ENCODE measurements around the gene FITM1.
"Not testable (repeated sequence)": the region's sequence is repeated elsewhere in the genome, so short reads cannot be mapped to it uniquely, and the experiment has no call there.

Gene FITM1

GRCh38 chr14:24098927-24099813 lies 31.3 kb upstream of the FITM1 start:
- DNase-seq, result no peak

GRCh38 chr14:24100197-24100981 lies 30.1 kb upstream of the FITM1 start:
- DNase-seq, result no peak

- no peak for DNase-seq
These were observed 29.4 kb upstream of the FITM1 start for GRCh38 chr14:24100982-24101494.

- DNase-seq, result no peak
These were observed 28.0 kb upstream of the FITM1 start for GRCh38 chr14:24102357-24103048.

GRCh38 chr14:24103451-24103850 lies 27.0 kb upstream of the FITM1 start:
- DNase-seq, result no peak

- DNase-seq, result not testable (repeated sequence)
These were observed 24.7 kb upstream of the FITM1 start for GRCh38 chr14:24105609-24106239.

GRCh38 chr14:24106672-24107271 lies 23.7 kb upstream of the FITM1 start:
- DNase-seq, result no peak

- DNase-seq, result no peak
These were observed 22.1 kb upstream of the FITM1 start for GRCh38 chr14:24108336-24108874.

- no peak for DNase-seq
These were observed 20.4 kb upstream of the FITM1 start for GRCh38 chr14:24110060-24110459.

- no peak for DNase-seq
These were observed 19.9 kb upstream of the FITM1 start for GRCh38 chr14:24110523-24110922.

GRCh38 chr14:24113379-24113800 lies 17.1 kb upstream of the FITM1 start:
- no peak for DNase-seq

GRCh38 chr14:24113801-24114531 lies 16.5 kb upstream of the FITM1 start:
- peak; percentile 83 to 88 for DNase-seq

- peak; percentile 100 for DNase-seq
These were observed 15.7 kb upstream of the FITM1 start, which contains the start of the genes DCAF11 and NRL for GRCh38 chr14:24114532-24115421. Gene DCAF11 (plus strand): TSS chr14:24114777. CDS start chr14:24115595, 818 bp downstream. Gene NRL (minus strand): TSS chr14:24114949. CDS start chr14:24082848, 32,101 bp downstream.

- DNase-seq, result no peak
These were observed 14.9 kb upstream of the FITM1 start for GRCh38 chr14:24115422-24116127.

GRCh38 chr14:24116128-24116814 lies 14.2 kb upstream of the FITM1 start:
- no peak for DNase-seq

- DNase-seq, result no peak
These were observed 13.3 kb upstream of the FITM1 start for GRCh38 chr14:24117179-24117578.

GRCh38 chr14:24119691-24120090 lies 10.8 kb upstream of the FITM1 start:
- DNase-seq, result no peak

GRCh38 chr14:24121210-24121609 lies 9.2 kb upstream of the FITM1 start:
- DNase-seq, result no peak

All from CD4-positive, alpha-beta T cell treated with Interleukin-4 for 1 hour (primary cell).